ENCODE data around the gene NTN1. TPM values are rescaled to one million over a fixed set of nuclear protein-coding genes. Genes with fewer than 3 reads are reported as not detected.

NTN1 gene
- total RNA-seq, 1 experiment from 2014 or later = 14.5 TPM

GRCh38 chr17:9232591-9233270 lies 211.4 kb downstream of the NTN1 start:
- DNase-seq (ENCODE audit: low read depth, low spot score) = no peak
- Histone ChIP-seq H3K4me1 (ENCODE audit: control insufficient read depth, insufficient read depth, low read length) (no peaks in the 10 kb centered on the region), H3K27ac (ENCODE audit: low read length) (no peak overlapping the region), H3K36me3 (ENCODE audit: control insufficient read depth, insufficient read depth, low read length) (no peaks in the 10 kb centered on the region), H3K9me3 (ENCODE audit: control insufficient read depth, insufficient read depth, low read depth, low read length) (no peaks in the 10 kb centered on the region), H3K27me3 (ENCODE audit: control insufficient read depth, insufficient read depth, low read length) (no peaks in the 10 kb centered on the region), H3K4me3 (ENCODE audit: low read depth in 2 of 2, low read length in 2 of 2) (no peak overlapping the region)
- BruUV-seq (replicated peaks) = no TSS peak
- POLR2A ChIA-PET = no interaction called here
- intact Hi-C loops (cut with micrococcal nuclease; ENCODE audit: unreplicated experiment) = no loop called here
- in situ Hi-C loops (cut with HindIII; ENCODE audit: low pct_unique_long_range_greater_than_20kb, low sequenced_read_pairs) = no loop called here
- CTCF ChIA-PET = no interaction called here
- no peak for ATAC-seq
- TF ChIP-seq TCF7L2 (IDR thresholded peaks at IDR 0.05; ENCODE audit: low read depth, low read length) (no peak), CTCF (IDR thresholded peaks at IDR 0.05) (no peak), POLR2AphosphoS5 (IDR thresholded peaks at IDR 0.05; ENCODE audit: low read depth, low read length) (no peak), SIN3A (IDR thresholded peaks at IDR 0.05; ENCODE audit: borderline replicate concordance, insufficient read depth, low read depth, low read length) (no peak)
- TF ChIP-seq, protein P1, sequence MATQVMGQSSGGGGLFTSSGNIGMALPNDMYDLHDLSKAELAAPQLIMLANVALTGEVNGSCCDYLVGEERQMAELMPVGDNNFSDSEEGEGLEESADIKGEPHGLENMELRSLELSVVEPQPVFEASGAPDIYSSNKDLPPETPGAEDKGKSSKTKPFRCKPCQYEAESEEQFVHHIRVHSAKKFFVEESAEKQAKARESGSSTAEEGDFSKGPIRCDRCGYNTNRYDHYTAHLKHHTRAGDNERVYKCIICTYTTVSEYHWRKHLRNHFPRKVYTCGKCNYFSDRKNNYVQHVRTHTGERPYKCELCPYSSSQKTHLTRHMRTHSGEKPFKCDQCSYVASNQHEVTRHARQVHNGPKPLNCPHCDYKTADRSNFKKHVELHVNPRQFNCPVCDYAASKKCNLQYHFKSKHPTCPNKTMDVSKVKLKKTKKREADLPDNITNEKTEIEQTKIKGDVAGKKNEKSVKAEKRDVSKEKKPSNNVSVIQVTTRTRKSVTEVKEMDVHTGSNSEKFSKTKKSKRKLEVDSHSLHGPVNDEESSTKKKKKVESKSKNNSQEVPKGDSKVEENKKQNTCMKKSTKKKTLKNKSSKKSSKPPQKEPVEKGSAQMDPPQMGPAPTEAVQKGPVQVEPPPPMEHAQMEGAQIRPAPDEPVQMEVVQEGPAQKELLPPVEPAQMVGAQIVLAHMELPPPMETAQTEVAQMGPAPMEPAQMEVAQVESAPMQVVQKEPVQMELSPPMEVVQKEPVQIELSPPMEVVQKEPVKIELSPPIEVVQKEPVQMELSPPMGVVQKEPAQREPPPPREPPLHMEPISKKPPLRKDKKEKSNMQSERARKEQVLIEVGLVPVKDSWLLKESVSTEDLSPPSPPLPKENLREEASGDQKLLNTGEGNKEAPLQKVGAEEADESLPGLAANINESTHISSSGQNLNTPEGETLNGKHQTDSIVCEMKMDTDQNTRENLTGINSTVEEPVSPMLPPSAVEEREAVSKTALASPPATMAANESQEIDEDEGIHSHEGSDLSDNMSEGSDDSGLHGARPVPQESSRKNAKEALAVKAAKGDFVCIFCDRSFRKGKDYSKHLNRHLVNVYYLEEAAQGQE (IDR thresholded peaks at IDR 0.05; ENCODE audit: insufficient read depth in 1 of 2, low read depth in 2 of 2, low read length in 1 of 2) = no peak

DNA sequence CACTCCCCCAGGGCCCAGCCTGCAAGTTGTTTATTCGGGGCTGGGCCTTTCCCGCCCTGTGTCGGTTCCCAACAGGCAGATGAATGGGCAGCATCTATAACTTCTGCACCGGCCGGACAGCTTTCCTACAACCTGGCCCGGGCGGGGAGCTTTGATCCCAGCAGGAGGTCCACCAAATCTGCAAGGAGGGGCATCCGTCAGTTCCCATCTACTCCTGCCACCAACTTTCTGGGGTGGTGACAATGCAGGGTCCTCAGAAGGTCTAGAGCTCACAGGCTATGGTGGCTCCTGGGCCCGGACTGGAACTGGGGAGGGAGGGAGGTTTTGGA lies 211.9 kb downstream of the NTN1 start:
- intact Hi-C loops (cut with micrococcal nuclease; ENCODE audit: unreplicated experiment) = no loop called here
- ChIA-PET CTCF (no interaction called here), POLR2A (no interaction called here)
- Histone ChIP-seq H3K9me3 (ENCODE audit: control insufficient read depth, insufficient read depth, low read depth, low read length) (no peaks in the 10 kb centered on the region), H3K36me3 (ENCODE audit: control insufficient read depth, insufficient read depth, low read length) (no peaks in the 10 kb centered on the region), H3K27ac (ENCODE audit: low read length) (no peak overlapping the region), H3K27me3 (ENCODE audit: control insufficient read depth, insufficient read depth, low read length) (no peaks in the 10 kb centered on the region), H3K4me3 (ENCODE audit: low read depth in 2 of 2, low read length in 2 of 2) (no peak overlapping the region), H3K4me1 (ENCODE audit: control insufficient read depth, insufficient read depth, low read length) (no peaks in the 10 kb centered on the region)
- TF ChIP-seq TCF7L2 (IDR thresholded peaks at IDR 0.05; ENCODE audit: low read depth, low read length) (no peak), POLR2AphosphoS5 (IDR thresholded peaks at IDR 0.05; ENCODE audit: low read depth, low read length) (no peak), SIN3A (IDR thresholded peaks at IDR 0.05; ENCODE audit: borderline replicate concordance, insufficient read depth, low read depth, low read length) (no peak)
- TF ChIP-seq, protein P1 (IDR thresholded peaks at IDR 0.05; ENCODE audit: insufficient read depth in 1 of 2, low read depth in 2 of 2, low read length in 1 of 2) = no peak
- DNase-seq (ENCODE audit: low read depth, low spot score) (no peak), ATAC-seq (no peak)
- BruUV-seq (replicated peaks) = no TSS peak
- in situ Hi-C loops (cut with HindIII; ENCODE audit: low pct_unique_long_range_greater_than_20kb, low sequenced_read_pairs) = no loop called here
